GM18505 (cell line): ENCODE data around the gene FBXL13.
"Not testable (repeated sequence)": the region's sequence is repeated elsewhere in the genome, so short reads cannot be mapped to it uniquely, and the experiment has no call there.

Experiments
- ATAC-seq: cut with Tn5 transposase; IDR thresholded peaks from one replicate; pipeline ENCODE4 v1.9.1; 2021; ENCODE audit not compliant: unreplicated experiment
- POLR2A ChIP-seq: IDR thresholded peaks from 4 replicates; pipeline ENCODE4 v1.6.1; 2011; ENCODE audit warnings: borderline replicate concordance; ENCODE audit not compliant: insufficient read depth, insufficient read length; ENCODE audit errors: extremely low read depth

The FBXL13 gene

GRCh38 chr7:103071000-103071399 lies 3.6 kb downstream of the FBXL13 start:
- no peak for TF ChIP-seq POLR2A
- ATAC-seq, result no peak

- no peak for ATAC-seq
- TF ChIP-seq POLR2A, result no peak
Measured at GRCh38 chr7:103068414-103069403, 5.9 kb downstream of the FBXL13 start.

GRCh38 chr7:103065667-103066066 lies 8.9 kb downstream of the FBXL13 start:
- ATAC-seq, result no peak
- no peak for TF ChIP-seq POLR2A

GRCh38 chr7:103063895-103064294 lies 10.7 kb downstream of the FBXL13 start:
- TF ChIP-seq POLR2A, result no peak
- no peak for ATAC-seq

- no peak for TF ChIP-seq POLR2A
- ATAC-seq, result no peak
Measured at GRCh38 chr7:103059471-103059870, 15.1 kb downstream of the FBXL13 start.

- TF ChIP-seq POLR2A, result no peak
- no peak for ATAC-seq
Measured at GRCh38 chr7:103058122-103058521, 16.5 kb downstream of the FBXL13 start.

- not testable (repeated sequence) for ATAC-seq
Measured at GRCh38 chr7:103056006-103056405, 18.6 kb downstream of the FBXL13 start.

- no peak for TF ChIP-seq POLR2A
Measured at GRCh38 chr7:103051519-103051918, 23.1 kb downstream of the FBXL13 start.

GRCh38 chr7:103048833-103049232 lies 25.8 kb downstream of the FBXL13 start:
- TF ChIP-seq POLR2A, result no peak
- ATAC-seq, result no peak

More at GRCh38 chr7:103051519-103051918, 23.1 kb downstream of the FBXL13 start:
- ATAC-seq, result no peak

- ATAC-seq, result not testable (repeated sequence)
Measured at GRCh38 chr7:103041815-103042214, 32.8 kb downstream of the FBXL13 start.

- not testable (repeated sequence) for ATAC-seq
Measured at GRCh38 chr7:103037823-103038739, 36.5 kb downstream of the FBXL13 start.

GRCh38 chr7:103037476-103037822 lies 37.1 kb downstream of the FBXL13 start:
- no peak for TF ChIP-seq POLR2A

GRCh38 chr7:103034318-103034717 lies 40.3 kb downstream of the FBXL13 start:
- ATAC-seq, result not testable (repeated sequence)

More at GRCh38 chr7:103037476-103037822, 37.1 kb downstream of the FBXL13 start:
- no peak for ATAC-seq

GRCh38 chr7:103031781-103032180 lies 42.8 kb downstream of the FBXL13 start:
- ATAC-seq, result no peak
- no peak for TF ChIP-seq POLR2A
